ENCODE measurements around the gene ELMO1.
A peak's percentile ranks its signal among the peaks of the same experiment; 100 is the strongest.

Gene ELMO1

DNA sequence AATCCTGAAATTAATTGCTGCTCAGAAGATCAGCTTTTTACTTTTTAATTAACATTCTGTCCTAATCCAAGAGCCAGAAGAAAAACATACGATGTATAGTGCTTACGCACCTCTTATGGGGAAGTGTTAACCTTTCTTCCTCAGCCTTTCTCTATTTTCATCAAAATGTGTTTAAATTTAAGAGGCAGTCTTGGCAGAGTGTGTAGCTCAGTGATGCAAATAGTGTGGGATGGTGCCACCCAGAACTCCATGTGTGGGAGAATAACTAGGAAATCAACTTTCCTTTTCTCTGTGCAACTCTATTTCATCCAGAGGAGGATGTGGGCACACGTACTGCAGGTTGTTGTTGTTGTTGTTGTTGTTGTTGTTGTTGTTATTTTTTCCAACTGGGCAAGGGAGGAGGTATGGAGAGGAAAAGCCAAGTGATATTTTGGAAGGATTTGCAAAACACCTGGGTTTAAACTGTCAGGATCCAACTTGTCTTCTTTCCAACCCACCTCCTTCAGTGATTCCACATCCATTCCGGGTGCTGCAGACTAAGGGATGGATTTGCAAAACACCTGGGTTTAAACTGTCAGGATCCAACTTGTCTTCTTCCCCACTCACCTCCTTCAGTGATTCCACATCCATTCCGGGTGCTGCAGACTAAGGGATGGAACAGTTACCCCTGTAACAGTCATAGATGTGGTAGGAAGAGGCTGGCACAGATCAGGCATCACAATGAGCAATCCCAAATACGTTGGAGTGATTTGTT lies 19.8 kb downstream of the ELMO1 start:
- no peak overlapping the region for H3K27ac Mint-ChIP-seq
- peaks cover 39% of the 10 kb centered on the region for H3K4me1 Mint-ChIP-seq
- H3K27me3 Mint-ChIP-seq, result no peaks in the 10 kb centered on the region
- no peak for ATAC-seq
- DNase-seq, result no peak
- no peak overlapping the region for H3K4me3 Mint-ChIP-seq
- H3K9me3 Mint-ChIP-seq, result no peaks in the 10 kb centered on the region

DNA sequence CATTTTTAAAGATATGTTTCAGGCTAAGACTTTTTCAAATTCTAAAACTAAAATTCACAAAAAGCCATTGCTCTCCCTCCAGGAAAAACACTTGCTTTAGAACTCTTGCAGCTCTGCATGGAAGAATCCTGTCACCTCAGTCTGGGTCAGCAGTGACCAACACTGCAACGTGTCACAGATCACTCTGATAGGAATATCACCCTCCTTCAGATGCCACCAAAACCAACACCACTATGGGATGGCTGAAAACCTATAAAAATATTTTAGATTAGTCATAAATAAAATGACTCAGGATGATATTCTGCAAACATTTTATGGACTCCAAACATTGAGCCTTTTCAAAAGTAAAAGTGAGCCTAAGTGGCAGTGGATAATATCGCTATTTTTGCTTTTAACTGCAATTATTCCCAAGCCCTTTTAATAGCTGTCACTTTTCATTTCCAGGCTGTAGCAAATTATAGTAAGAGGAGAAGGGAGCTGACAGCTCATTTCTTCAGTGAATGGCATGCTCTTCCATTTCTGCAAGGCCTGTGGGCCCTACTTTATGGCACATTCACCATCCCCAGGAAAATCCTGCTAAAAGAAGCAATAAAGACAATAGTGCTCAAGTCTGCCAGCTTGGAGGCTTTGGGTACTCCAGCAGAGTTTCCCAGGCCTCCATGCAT lies 21.3 kb downstream of the ELMO1 start:
- DNase-seq (no peak), ATAC-seq (no peak)
- peaks cover 25% of the 10 kb centered on the region for H3K4me1 Mint-ChIP-seq
- H3K27me3 Mint-ChIP-seq, result no peaks in the 10 kb centered on the region
- no peak overlapping the region for H3K27ac Mint-ChIP-seq
- no peak overlapping the region for H3K4me3 Mint-ChIP-seq
- H3K9me3 Mint-ChIP-seq, result no peaks in the 10 kb centered on the region

DNA sequence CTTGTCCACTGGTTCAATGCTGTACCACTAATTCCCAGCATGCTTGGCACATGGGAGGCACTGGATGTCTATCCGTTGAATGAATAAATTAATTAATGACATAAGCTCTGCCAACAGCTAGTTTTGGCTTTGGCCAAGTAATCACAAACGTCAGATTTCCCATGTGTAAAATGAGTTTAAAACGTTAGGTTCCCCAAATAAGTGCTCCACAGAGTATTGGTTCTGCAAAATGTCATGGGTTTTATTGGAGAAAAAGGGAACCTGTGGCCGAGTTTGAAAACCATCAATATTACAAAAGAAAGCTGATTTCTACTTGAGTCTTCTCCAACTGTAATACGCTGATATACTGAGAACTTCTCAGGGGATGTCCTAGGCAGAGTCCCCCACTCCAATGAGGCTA lies 23.2 kb downstream of the ELMO1 start:
- Mint-ChIP-seq H3K27me3 (no peaks in the 10 kb centered on the region), H3K27ac (no peak overlapping the region), H3K9me3 (no peaks in the 10 kb centered on the region), H3K4me1 (peaks cover 23% of the 10 kb centered on the region), H3K4me3 (no peak overlapping the region)
- ATAC-seq (no peak), DNase-seq (no peak)

DNA sequence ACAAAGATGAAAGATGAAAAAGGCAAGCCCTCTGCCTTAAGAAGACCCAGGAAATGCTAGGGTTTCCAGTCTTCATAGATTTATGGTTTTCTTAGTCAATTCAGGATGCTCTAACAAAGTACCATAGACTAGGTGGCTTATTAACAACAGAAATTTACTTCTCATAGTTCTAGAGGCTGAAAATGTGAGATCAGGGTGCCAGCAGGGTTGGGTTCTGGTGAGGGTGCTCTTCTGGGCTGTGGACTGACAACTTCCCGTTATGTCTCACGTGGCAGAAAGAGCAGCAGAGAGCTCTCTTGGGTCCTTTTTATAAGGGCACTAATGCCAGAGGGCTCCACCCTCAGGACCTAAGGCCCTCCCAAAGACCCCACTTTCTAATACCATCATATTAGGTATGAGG lies 23.7 kb downstream of the ELMO1 start:
- Mint-ChIP-seq H3K27me3 (no peaks in the 10 kb centered on the region), H3K9me3 (no peaks in the 10 kb centered on the region), H3K4me3 (no peak overlapping the region), H3K27ac (no peak overlapping the region), H3K4me1 (peaks cover 23% of the 10 kb centered on the region)
- ATAC-seq (peak; percentile 9), DNase-seq (no peak)

DNA sequence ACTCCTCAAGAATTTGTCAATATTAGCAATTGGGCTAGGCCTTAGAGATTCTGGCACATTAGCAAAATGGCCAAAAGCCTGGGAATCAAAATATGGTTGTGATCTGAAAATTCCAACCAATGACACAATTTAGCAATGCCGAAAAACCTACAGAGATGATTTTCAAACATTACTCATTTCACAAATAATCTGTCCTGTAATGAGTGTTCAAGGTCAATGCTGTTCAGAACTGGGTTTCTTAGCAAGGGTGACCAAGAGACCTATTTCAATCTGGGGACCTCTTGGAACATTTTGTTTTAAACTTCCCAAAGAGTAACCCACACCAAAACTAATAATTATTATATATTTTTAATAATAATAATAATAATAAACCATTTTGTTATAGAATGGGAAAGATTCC lies 24.1 kb downstream of the ELMO1 start:
- Mint-ChIP-seq H3K4me3 (no peak overlapping the region), H3K9me3 (no peaks in the 10 kb centered on the region), H3K4me1 (peaks cover 20% of the 10 kb centered on the region), H3K27ac (no peak overlapping the region), H3K27me3 (no peaks in the 10 kb centered on the region)
- DNase-seq, result no peak
- ATAC-seq, result no peak

DNA sequence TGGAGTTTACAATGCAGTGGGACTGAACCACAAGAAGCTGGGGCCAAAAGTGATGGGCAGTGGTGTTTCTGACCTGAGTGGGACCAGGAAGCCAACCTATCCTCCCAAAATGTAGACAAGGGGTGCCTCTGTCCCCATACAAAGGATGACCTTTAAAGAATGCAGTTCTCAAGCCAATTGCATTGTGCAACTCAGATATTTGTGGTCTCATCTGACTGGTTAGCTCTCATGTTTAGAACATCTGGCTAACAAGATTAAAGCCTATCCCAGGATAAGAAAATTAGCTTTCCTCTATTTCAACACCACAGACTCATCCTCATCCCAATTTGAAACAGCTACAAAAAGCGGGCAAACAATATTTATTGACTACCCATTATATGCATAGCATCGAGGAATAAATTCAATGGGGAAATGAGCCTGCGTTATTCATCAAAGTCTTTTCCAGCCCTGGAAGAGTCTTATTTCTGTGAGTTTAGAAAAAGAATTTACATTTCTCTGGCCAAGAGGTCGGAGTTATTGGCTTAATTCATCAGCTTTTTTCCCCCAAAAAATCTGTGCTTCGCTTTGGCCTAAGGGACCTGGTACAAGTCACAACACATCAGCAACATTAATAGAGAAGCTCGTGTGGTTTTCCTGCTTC lies 26.7 kb downstream of the ELMO1 start:
- H3K4me3 Mint-ChIP-seq, result no peak overlapping the region
- DNase-seq (no peak), ATAC-seq (no peak)
- no peaks in the 10 kb centered on the region for H3K27me3 Mint-ChIP-seq
- H3K4me1 Mint-ChIP-seq, result peaks cover 31% of the 10 kb centered on the region
- no peaks in the 10 kb centered on the region for H3K9me3 Mint-ChIP-seq
- peak overlapping the region in 1 of 2 donors; percentile 33 for H3K27ac Mint-ChIP-seq

DNA sequence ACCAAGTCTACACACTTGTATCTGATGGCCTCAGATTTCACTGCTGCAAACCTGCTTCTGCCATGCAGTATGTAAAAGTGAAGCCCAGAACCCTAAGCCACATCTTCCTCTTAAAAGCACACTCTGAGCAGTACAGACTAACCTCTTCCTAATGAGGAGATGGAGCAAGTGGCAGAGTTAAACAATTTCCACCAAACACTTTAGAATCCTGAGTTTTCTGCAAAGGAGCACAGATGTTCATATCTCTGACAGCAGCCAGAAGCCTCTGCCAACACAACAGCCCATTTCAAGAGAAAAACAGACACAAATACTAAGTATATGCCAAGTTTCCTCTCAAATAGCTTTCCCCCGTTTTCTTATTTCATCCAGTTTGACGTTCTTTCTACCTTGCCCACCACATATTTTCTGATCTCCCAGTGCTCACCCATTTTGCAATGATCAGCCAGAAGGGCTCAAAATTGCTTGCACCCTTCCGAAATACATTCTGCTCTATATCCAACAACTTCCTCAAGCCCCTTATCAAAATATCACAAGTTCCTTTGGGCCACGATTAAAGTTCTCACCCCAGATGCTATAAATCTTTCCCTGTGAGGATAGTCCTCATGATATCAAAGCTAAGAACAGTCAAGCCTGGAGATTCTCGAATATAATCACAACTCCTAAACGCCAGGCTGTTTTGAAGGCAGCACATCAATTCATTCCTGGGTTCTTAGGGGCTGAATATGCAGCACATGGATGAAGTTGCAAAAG lies 27.5 kb downstream of the ELMO1 start:
- H3K4me1 Mint-ChIP-seq, result peaks cover 31% of the 10 kb centered on the region
- no peak overlapping the region for H3K4me3 Mint-ChIP-seq
- ATAC-seq, result no peak
- H3K27me3 Mint-ChIP-seq, result no peaks in the 10 kb centered on the region
- DNase-seq, result no peak
- H3K27ac Mint-ChIP-seq, result no peak overlapping the region
- no peaks in the 10 kb centered on the region for H3K9me3 Mint-ChIP-seq

DNA sequence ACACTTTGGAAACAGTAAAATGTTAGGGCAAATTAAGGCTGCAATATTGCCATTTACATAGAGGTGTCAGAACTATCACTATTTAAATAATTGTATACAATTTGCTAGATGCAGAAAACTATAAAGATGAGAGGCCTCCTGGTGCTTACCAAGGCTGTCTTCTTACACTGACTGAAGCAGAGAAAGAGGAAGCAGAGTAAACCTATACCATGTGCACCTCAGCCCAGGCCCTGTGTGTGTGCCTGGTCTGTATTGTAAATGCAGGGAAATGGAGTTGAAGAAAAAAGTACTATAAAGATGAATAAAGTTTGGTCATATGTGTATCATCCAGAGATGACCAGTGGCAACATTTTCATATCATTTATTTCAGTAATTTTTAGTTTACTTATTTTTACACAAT lies 29.2 kb downstream of the ELMO1 start:
- Mint-ChIP-seq H3K27me3 (no peaks in the 10 kb centered on the region), H3K9me3 (no peaks in the 10 kb centered on the region), H3K4me1 (peaks cover 31% of the 10 kb centered on the region), H3K27ac (no peak overlapping the region), H3K4me3 (no peak overlapping the region)
- ATAC-seq (no peak), DNase-seq (no peak)

DNA sequence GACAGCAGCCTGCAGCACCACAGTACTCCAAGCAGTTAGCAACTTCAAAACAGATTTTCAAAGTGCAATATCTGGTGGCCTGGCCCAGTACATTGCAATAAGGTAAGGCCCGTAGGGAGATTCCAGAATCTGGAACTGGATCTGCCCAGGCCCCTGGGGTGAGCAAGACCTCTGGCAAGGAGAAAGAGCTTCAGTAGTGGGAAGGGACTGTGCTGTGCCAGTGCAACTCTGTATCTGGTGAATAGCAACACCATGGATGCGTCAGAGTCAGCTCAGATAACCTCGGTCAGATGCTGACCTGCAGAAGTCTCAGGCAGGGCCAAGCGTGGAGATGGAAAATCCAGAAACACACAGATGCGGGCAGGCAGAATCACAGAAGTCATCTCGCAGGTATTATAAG lies 30.3 kb downstream of the ELMO1 start:
- Mint-ChIP-seq H3K9me3 (peaks cover 0 to 1% of the 10 kb centered on the region in 2 donors), H3K27me3 (no peaks in the 10 kb centered on the region), H3K4me3 (no peak overlapping the region), H3K27ac (no peak overlapping the region), H3K4me1 (peaks cover 36% of the 10 kb centered on the region)
- no peak for DNase-seq
- ATAC-seq, result peak; percentile 20

DNA sequence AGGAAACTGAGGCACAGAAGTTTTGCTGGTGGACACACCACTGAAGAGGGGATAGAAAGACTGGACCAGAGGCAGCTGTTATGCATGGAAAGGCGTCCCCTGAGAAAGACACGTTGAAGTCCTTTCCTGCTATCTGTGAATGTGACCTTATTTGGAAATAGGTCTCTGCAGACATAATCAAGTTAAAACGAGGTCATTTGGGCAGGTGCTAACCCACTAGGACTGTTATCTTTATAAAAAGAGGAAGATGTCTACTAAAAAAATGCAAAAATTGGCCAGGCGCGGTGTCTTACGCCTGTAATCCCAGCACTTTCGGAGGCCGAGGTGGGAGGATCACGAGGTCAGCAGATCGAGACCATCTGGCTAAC lies 31.6 kb downstream of the ELMO1 start:
- peaks cover 47% of the 10 kb centered on the region for H3K4me1 Mint-ChIP-seq
- DNase-seq (no peak), ATAC-seq (no peak)
- H3K27me3 Mint-ChIP-seq, result no peaks in the 10 kb centered on the region
- H3K27ac Mint-ChIP-seq, result no peak overlapping the region
- peaks cover 0 to 11% of the 10 kb centered on the region in 2 donors for H3K9me3 Mint-ChIP-seq
- no peak overlapping the region for H3K4me3 Mint-ChIP-seq

DNA sequence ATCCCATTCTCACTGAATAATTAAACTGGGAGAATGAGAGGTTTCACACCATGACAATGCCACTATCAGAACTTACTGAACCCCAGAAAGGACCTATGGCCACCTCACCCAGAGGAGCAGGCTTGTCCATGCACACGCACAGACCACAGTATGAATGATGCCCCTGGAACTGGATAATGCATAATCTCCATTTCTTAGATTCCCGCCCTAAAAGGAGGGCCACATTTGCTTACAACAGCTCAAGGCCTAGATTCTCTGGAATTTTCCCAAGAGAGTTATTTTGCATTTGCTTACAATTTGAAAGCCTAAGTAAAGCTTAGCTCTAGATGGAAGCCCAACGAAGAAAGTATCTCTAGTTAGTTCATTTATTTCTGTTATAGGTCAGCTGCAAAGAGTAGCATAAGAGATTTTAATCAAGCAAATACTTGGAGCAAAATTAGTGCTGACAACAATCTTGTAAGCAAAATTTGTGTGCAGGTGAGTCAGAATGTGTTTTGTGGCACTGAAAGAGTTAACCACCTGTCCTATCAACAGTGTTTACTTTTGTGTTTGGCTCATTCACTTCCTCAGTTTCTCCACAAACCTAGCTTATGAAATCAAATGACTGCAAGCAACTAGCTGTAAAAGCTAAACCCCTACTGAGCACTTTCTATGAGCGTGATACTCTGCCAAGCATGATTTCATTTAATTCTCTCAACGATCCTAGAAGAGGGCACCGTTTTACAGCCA lies 32.1 kb downstream of the ELMO1 start:
- no peak for ATAC-seq
- no peak overlapping the region for H3K27ac Mint-ChIP-seq
- no peak overlapping the region for H3K4me3 Mint-ChIP-seq
- H3K27me3 Mint-ChIP-seq, result no peaks in the 10 kb centered on the region
- no peak for DNase-seq
- peaks cover 53% of the 10 kb centered on the region for H3K4me1 Mint-ChIP-seq
- H3K9me3 Mint-ChIP-seq, result peaks cover 0 to 11% of the 10 kb centered on the region in 2 donors

DNA sequence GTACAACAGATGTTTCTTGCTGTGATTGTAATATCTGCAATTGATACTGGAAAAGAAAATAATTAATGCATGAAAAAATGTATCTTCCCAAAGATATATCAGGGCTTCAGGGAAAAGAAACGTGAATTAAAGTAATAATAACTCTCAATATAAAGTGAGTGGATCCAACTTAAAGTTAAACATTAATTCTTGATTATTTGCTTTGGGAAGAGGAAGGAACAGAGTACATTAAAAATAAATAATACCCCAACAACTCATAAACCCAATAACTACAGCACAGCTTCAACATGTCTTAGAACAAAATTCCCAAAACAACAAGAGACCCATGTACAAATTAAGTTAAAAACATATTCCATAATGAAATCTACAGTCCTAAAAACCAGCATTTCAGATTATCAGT lies 33.0 kb downstream of the ELMO1 start:
- H3K4me3 Mint-ChIP-seq, result no peak overlapping the region
- no peak for ATAC-seq
- peaks cover 0 to 11% of the 10 kb centered on the region in 2 donors for H3K9me3 Mint-ChIP-seq
- no peak for DNase-seq
- H3K27ac Mint-ChIP-seq, result no peak overlapping the region
- H3K4me1 Mint-ChIP-seq, result peaks cover 53% of the 10 kb centered on the region
- no peaks in the 10 kb centered on the region for H3K27me3 Mint-ChIP-seq

DNA sequence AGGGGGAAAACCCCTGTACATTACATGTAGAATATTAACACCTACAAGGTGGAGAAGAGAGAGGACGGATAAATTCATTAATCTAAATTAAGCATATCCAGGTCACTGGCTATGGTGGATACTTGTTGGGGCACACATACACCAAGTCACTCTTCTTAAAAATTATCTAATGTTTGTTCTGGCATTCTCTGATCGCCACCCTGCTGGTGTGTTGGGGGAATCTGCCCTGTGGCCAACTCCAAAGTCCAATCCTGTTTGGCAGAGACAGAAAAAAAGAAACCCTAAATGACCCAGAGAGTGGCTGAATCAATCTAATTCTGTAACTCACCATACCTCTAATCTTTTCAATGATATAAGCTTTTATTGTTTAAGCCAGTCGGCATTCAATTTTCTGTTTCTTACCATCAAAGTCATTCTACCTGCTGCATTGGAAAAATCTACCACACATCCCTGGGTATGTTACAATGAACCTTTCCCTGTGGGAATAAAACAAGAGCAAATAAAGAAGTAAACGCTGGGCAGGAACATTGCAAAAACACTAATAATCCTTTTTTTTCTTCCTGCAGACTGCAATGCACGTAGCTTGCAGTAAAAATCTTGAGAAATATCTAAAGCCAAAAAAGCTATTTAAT lies 34.2 kb downstream of the ELMO1 start:
- H3K9me3 Mint-ChIP-seq, result peaks cover 0 to 11% of the 10 kb centered on the region in 2 donors
- H3K4me1 Mint-ChIP-seq, result peaks cover 56% of the 10 kb centered on the region
- DNase-seq, result no peak
- no peak overlapping the region for H3K27ac Mint-ChIP-seq
- H3K27me3 Mint-ChIP-seq, result no peaks in the 10 kb centered on the region
- ATAC-seq, result no peak
- no peak overlapping the region for H3K4me3 Mint-ChIP-seq

DNA sequence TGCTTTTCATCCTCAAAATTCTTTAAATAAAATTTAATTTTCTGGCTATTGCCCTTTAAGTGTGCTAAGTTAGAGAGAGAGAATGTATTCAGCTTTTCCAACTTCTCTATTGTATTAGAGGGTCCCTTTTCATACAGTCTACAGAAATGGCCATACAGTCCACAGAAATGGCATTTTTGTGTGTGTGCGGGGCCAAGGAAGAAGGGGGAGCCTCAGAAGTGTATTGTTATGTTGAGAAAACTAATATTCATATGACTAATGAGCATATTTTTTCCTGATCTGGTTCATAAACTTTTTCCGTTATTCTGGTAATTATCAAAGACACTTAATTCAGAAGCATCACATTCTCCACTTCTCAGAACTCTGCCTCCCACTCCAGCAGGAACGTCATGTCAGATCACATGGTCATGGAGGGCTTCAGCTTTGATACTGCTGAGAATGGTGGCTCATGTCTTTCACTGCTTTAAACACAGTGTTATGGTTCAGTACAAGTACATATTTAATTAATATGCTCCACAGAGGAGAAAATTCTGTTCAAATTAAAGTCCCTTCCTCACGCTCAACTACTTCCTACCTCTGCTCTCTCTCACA lies 37.1 kb downstream of the ELMO1 start:
- Mint-ChIP-seq H3K4me1 (peaks cover 69% of the 10 kb centered on the region), H3K9me3 (peaks cover 0 to 11% of the 10 kb centered on the region in 2 donors), H3K27me3 (no peaks in the 10 kb centered on the region), H3K27ac (peak overlapping the region; percentile 44 to 78), H3K4me3 (peak overlapping the region; percentile 27 to 50)
- ATAC-seq (peak; percentile 56), DNase-seq (peak in 1 of 2 donors; percentile 23)

Data from stimulated activated naive CD8-positive, alpha-beta T cell treated with anti-CD3 and anti-CD28 coated beads, Interleukin-15, amount 100 ng/mL, for 72 hours (primary cell).